HG03460 (cell line): ENCODE measurements around the gene MTM1.

ENCODE experiments used
- ATAC-seq: cut with Tn5 transposase; IDR thresholded peaks from one replicate; pipeline ENCODE4 v1.9.1; 2021; ENCODE audit not compliant: unreplicated experiment

MTM1 gene

GRCh38 chrX:150701377-150701776 is 133.0 kb downstream of the MTM1 start:
- no peak for ATAC-seq

GRCh38 chrX:150702966-150703694 is 134.7 kb downstream of the MTM1 start:
- no peak for ATAC-seq

GRCh38 chrX:150703695-150703974 is 135.2 kb downstream of the MTM1 start:
- ATAC-seq = no peak

GRCh38 chrX:150704030-150704613 is 135.7 kb downstream of the MTM1 start:
- no peak for ATAC-seq

GRCh38 chrX:150712619-150713018 is 144.2 kb downstream of the MTM1 start:
- ATAC-seq = no peak

- ATAC-seq = no peak
These were observed 146.8 kb downstream of the MTM1 start for GRCh38 chrX:150715184-150715583.

- no peak for ATAC-seq
These were observed 151.2 kb downstream of the MTM1 start for GRCh38 chrX:150719621-150720020.
